Hepatocyte (in vitro differentiated cells): Measurements from ENCODE around the gene EVL.

Source experiments
- CTCF ChIP-seq: fragments of 200-600 bp; sonication (generic); IDR thresholded peaks from 2 replicates; pipeline ENCODE4 v1.5.1; 2016; ENCODE audit warnings: antibody characterized with exemption, mild to moderate bottlenecking; ENCODE audit not compliant: poor library complexity
- EZH2 ChIP-seq: fragments of 200-600 bp; sonication (generic); IDR thresholded peaks from 2 replicates; pipeline ENCODE4 v1.6.1; 2016; ENCODE audit warnings: antibody characterized with exemption, mild to moderate bottlenecking, borderline replicate concordance
- EZH2phosphoT487 ChIP-seq: fragments of 200-600 bp; sonication (generic); IDR thresholded peaks from one replicate; pipeline ENCODE4 v1.6.1; 2018; ENCODE audit warnings: antibody characterized with exemption, mild to moderate bottlenecking, low read depth, moderate library complexity; ENCODE audit not compliant: unreplicated experiment, severe bottlenecking

DNA sequence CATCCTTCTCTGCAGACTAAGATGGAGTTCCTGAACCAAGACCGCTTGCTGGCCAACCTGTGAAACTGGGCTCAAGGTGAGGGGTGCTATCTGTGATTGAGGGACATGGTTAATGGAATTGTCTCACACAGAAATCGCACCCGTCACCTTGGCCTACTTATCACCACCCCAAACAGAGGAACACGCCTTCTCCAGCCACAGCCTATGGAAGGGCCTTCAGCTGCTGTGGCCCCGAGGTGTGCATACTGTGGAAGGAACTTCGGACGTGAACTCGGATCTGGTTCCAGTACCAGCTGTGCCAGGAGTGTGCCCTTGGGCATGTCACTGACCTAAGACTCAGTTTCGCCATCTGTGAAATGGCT, 44.4 kb downstream of the EVL start:
- TF ChIP-seq CTCF (no peak), EZH2phosphoT487 (no peak), EZH2 (no peak)
